ENCODE measurements around the gene RAB3GAP1.

The RAB3GAP1 gene

GRCh38 chr2:135047300-135047699 lies 4.8 kb upstream of the RAB3GAP1 start, which contains the start of gene MAP3K19:
Gene MAP3K19, minus strand, starts transcription at chr2:135047447. Its CDS starts 22,800 bp downstream, at chr2:135024647.
- TF ChIP-seq CTCF (IDR thresholded peaks at IDR 0.05) = no peak

- TF ChIP-seq CTCF (IDR thresholded peaks at IDR 0.05) = no peak
Measured at GRCh38 chr2:135048122-135048521, 4.0 kb upstream of the RAB3GAP1 start.

- TF ChIP-seq CTCF (IDR thresholded peaks at IDR 0.05) = no peak
Measured at GRCh38 chr2:135050132-135050531, 2.0 kb upstream of the RAB3GAP1 start.

- TF ChIP-seq CTCF (IDR thresholded peaks at IDR 0.05) = no peak
Measured at GRCh38 chr2:135050684-135051083, 1.4 kb upstream of the RAB3GAP1 start.

GRCh38 chr2:135052997-135053474 lies 944 bp downstream of the RAB3GAP1 start:
- TF ChIP-seq CTCF (IDR thresholded peaks at IDR 0.05) = no peak

GRCh38 chr2:135055182-135055786 lies 3.2 kb downstream of the RAB3GAP1 start:
- no peak for TF ChIP-seq CTCF (IDR thresholded peaks at IDR 0.05)

GRCh38 chr2:135056790-135057189 lies 4.7 kb downstream of the RAB3GAP1 start:
- no peak for TF ChIP-seq CTCF (IDR thresholded peaks at IDR 0.05)

- no peak for TF ChIP-seq CTCF (IDR thresholded peaks at IDR 0.05)
Measured at GRCh38 chr2:135059577-135059976, 7.5 kb downstream of the RAB3GAP1 start.
